K562 (cell line): ENCODE data around the gene P4HB. TPM values are rescaled to one million over a fixed set of nuclear protein-coding genes. Genes with fewer than 3 reads are reported as not detected.
A peak's percentile ranks its signal among the peaks of the same experiment; 100 is the strongest.

ENCODE experiments used
- BCL6 ChIP-seq: fragments of 250-450 bp; sonication (Bioruptor Pico); IDR thresholded peaks from 2 replicates; pipeline ENCODE4 v1.4.0; 2020
- HNRNPK ChIP-seq: fragments of 200-400 bp; formaldehyde crosslinking; IDR thresholded peaks from one replicate; pipeline ENCODE4 v1.6.1; 2018; ENCODE audit warnings: mild to moderate bottlenecking, low read depth, low read length; ENCODE audit not compliant: poor library complexity, severe bottlenecking
- HNRNPUL1 ChIP-seq: fragments of 200-400 bp; formaldehyde crosslinking; IDR thresholded peaks from 2 replicates; pipeline ENCODE4 v1.6.1; 2017; ENCODE audit warnings: low read length
- MAZ ChIP-seq, 2 experiments: fragments of 450-650 bp in 1 of 2; sonication (generic) in 1 of 2; formaldehyde crosslinking; IDR thresholded peaks in 1 of 2; conservative IDR thresholded peaks in 1 of 2; 2 replicates each; pipeline versions ENCODE4 v1.4.0 to v1.5.0; 2020; ENCODE audit warnings: mild to moderate bottlenecking in 1 of 2, missing genetic modification reagents in 1 of 2
- MEF2D ChIP-seq: conservative IDR thresholded peaks from 2 replicates; pipeline ENCODE4 v1.6.1; 2016; ENCODE audit warnings: low read depth, missing genetic modification characterization, missing compliant biosample characterization
- NR3C1 ChIP-seq: sonication (generic); formaldehyde crosslinking; IDR thresholded peaks from 2 replicates; pipeline ENCODE4 v1.8.1; 2022; ENCODE audit warnings: missing genetic modification reagents
- RBM25 ChIP-seq: fragments of 200-400 bp; formaldehyde crosslinking; IDR thresholded peaks from 2 replicates; pipeline ENCODE4 v1.6.1; 2018; ENCODE audit warnings: low read length, low read depth, moderate library complexity; ENCODE audit not compliant: severe bottlenecking
- SLC30A9 ChIP-seq: fragments of 250-450 bp; sonication (Bioruptor Pico); IDR thresholded peaks from 2 replicates; pipeline ENCODE4 v1.8.0; 2022; ENCODE audit warnings: mild to moderate bottlenecking, moderate library complexity
- SMARCE1 ChIP-seq: fragments of 450-650 bp; IDR thresholded peaks from 2 replicates; pipeline ENCODE4 v1.7.1; 2016; ENCODE audit warnings: mild to moderate bottlenecking
- TFAM ChIP-seq: fragments of 250-450 bp; sonication (Bioruptor Pico); conservative IDR thresholded peaks from 2 replicates; pipeline ENCODE4 v1.5.0; 2021; ENCODE audit warnings: mild to moderate bottlenecking, moderate library complexity
- polyA plus RNA-seq, 8 experiments: library from polyadenylated mRNA; depleted of rRNA in 4 of 8; stranded (reverse) in 5 of 8; unstranded in 3 of 8; fragments of >200 nt; fragmentation: Nextera tagmentation in 2 of 8; fragmentation: Illumina TruSeq in 1 of 8; extraction: Ambion mirVana in 2 of 8; extraction: Trizol in 1 of 8; gene quantifications; 2 replicates each; pipeline versions ENCODE4 v1.2.1 to v1.2.3, GENCODE V29; 2011 to 2014; ENCODE audit warnings: inconsistent platforms in 1 of 8, missing spikeins in 1 of 8
- total RNA-seq, 7 experiments: library from RNA; depleted of rRNA in 6 of 7; stranded (reverse); fragments of >200 nt in 6 of 7; fragmentation: Illumina TruSeq in 2 of 7; extraction: Trizol in 2 of 7; gene quantifications; 2 replicates each; pipeline versions ENCODE4 v1.2.1 to v1.2.3, GENCODE V29; 2011 to 2021; ENCODE audit warnings: low replicate concordance in 1 of 7
- TF ChIP-seq, protein P1 (sequence below): sonication (generic); formaldehyde crosslinking; IDR thresholded peaks from 2 replicates; pipeline ENCODE4 v1.8.0; 2023; ENCODE audit warnings: missing genetic modification reagents, mild to moderate bottlenecking, borderline replicate concordance
- TF ChIP-seq, protein P2 (sequence below), 3 experiments: IDR thresholded peaks in 2 of 3; conservative IDR thresholded peaks in 1 of 3; 2 replicates each; pipeline ENCODE4 v1.5.1; 2011 to 2012; ENCODE audit warnings: low read length in 3 of 3, mild to moderate bottlenecking in 3 of 3, control low read depth in 2 of 3, improper control_type of control experiment in 1 of 3, inconsistent platforms in 1 of 3, low read depth in 1 of 3, mixed read lengths in 1 of 3, moderate library complexity in 1 of 3; ENCODE audit not compliant: insufficient read depth in 2 of 3
- TF ChIP-seq, protein P3 (sequence below), 2 experiments: fragments of 450-650 bp in 1 of 2; IDR thresholded peaks; 2 replicates each; pipeline ENCODE4 v1.6.1; 2011 to 2017; ENCODE audit warnings: low read depth in 2 of 2, antibody characterized with exemption in 1 of 2, borderline replicate concordance in 1 of 2, low read length in 1 of 2, mild to moderate bottlenecking in 1 of 2, mixed read lengths in 1 of 2; ENCODE audit not compliant: control insufficient read depth in 1 of 2
- TF ChIP-seq, protein P4 (sequence below): fragments of 450-650 bp; formaldehyde crosslinking; IDR thresholded peaks from 2 replicates; pipeline ENCODE4 v1.4.0; 2020; ENCODE audit warnings: mild to moderate bottlenecking, moderate library complexity

P4HB gene
- total and polyA plus RNA-seq, 9 of the 15 experiments (the other 6 are each of a cell fraction or from before 2014, with no cell fraction given) = 4.4 to 645 (median 325) TPM

DNA sequence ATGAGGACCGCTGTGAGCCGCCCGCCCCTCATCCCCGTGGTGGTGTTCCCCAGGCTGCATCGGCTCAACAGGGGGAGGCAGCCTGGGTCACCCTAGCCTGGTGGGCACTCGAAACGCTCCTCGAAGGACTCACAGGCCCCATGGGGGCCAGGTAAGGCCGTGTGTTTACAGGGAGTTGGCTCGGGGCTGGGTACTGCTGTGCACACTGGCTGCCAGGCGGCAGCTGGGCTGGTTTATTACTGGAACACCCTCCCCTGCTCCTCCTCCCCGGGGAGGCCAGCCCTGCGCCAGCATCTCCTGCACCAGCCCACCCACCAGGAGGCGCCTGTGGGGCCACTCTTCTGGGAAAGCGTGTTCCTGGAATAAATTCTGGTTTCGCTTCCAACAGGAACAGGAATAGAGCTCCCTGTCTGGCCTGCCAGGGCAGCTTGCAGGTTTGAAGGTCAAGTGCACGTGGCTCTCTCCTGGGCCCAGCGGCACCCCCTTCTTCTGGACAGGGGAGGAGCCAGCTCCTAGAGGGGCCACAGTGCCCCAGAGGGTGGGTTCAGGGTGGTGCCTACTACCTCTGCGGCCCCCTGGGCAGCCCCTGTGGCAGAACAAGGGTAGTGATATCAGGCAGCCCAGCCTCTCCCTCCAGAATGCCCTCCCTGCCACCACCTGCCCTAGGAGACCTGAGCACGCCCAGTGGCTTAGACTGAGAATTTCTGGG is 38.6 kb downstream of the P4HB start (continued):
- TF ChIP-seq, protein P1, sequence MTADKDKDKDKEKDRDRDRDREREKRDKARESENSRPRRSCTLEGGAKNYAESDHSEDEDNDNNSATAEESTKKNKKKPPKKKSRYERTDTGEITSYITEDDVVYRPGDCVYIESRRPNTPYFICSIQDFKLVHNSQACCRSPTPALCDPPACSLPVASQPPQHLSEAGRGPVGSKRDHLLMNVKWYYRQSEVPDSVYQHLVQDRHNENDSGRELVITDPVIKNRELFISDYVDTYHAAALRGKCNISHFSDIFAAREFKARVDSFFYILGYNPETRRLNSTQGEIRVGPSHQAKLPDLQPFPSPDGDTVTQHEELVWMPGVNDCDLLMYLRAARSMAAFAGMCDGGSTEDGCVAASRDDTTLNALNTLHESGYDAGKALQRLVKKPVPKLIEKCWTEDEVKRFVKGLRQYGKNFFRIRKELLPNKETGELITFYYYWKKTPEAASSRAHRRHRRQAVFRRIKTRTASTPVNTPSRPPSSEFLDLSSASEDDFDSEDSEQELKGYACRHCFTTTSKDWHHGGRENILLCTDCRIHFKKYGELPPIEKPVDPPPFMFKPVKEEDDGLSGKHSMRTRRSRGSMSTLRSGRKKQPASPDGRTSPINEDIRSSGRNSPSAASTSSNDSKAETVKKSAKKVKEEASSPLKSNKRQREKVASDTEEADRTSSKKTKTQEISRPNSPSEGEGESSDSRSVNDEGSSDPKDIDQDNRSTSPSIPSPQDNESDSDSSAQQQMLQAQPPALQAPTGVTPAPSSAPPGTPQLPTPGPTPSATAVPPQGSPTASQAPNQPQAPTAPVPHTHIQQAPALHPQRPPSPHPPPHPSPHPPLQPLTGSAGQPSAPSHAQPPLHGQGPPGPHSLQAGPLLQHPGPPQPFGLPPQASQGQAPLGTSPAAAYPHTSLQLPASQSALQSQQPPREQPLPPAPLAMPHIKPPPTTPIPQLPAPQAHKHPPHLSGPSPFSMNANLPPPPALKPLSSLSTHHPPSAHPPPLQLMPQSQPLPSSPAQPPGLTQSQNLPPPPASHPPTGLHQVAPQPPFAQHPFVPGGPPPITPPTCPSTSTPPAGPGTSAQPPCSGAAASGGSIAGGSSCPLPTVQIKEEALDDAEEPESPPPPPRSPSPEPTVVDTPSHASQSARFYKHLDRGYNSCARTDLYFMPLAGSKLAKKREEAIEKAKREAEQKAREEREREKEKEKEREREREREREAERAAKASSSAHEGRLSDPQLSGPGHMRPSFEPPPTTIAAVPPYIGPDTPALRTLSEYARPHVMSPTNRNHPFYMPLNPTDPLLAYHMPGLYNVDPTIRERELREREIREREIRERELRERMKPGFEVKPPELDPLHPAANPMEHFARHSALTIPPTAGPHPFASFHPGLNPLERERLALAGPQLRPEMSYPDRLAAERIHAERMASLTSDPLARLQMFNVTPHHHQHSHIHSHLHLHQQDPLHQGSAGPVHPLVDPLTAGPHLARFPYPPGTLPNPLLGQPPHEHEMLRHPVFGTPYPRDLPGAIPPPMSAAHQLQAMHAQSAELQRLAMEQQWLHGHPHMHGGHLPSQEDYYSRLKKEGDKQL (CRISPR knock-in tag) = no peak
- no peak for TF ChIP-seq BCL6 (CRISPR knock-in tag)
- TF ChIP-seq NR3C1 (CRISPR knock-in tag) = no peak
- TF ChIP-seq MAZ (CRISPR knock-in tag; conservative IDR thresholded peaks at IDR 0.05 in 1 of 2, IDR thresholded peaks at IDR 0.05 in 1 of 2) = peak; percentile 77 to 97
- TF ChIP-seq MEF2D (tag) = 0 out of 2 replicates have a peak, but pooled peaks have one; percentile 48
- TF ChIP-seq, protein P2, sequence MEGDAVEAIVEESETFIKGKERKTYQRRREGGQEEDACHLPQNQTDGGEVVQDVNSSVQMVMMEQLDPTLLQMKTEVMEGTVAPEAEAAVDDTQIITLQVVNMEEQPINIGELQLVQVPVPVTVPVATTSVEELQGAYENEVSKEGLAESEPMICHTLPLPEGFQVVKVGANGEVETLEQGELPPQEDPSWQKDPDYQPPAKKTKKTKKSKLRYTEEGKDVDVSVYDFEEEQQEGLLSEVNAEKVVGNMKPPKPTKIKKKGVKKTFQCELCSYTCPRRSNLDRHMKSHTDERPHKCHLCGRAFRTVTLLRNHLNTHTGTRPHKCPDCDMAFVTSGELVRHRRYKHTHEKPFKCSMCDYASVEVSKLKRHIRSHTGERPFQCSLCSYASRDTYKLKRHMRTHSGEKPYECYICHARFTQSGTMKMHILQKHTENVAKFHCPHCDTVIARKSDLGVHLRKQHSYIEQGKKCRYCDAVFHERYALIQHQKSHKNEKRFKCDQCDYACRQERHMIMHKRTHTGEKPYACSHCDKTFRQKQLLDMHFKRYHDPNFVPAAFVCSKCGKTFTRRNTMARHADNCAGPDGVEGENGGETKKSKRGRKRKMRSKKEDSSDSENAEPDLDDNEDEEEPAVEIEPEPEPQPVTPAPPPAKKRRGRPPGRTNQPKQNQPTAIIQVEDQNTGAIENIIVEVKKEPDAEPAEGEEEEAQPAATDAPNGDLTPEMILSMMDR (IDR thresholded peaks at IDR 0.05 in 2 of 3, conservative IDR thresholded peaks at IDR 0.05 in 1 of 3; ENCODE audit: insufficient read depth in 2 of 3, low read depth in 1 of 3, low read length in 3 of 3) = peak; percentile 84 to 92 (median 88)
- no peak for TF ChIP-seq RBM25
- TF ChIP-seq TFAM (CRISPR knock-in tag) = no peak
- no peak for TF ChIP-seq HNRNPK
- TF ChIP-seq HNRNPUL1 = no peak
- TF ChIP-seq SMARCE1 = peak; percentile 33; the same call in 1 of the 2 replicates
- TF ChIP-seq, protein P3, sequence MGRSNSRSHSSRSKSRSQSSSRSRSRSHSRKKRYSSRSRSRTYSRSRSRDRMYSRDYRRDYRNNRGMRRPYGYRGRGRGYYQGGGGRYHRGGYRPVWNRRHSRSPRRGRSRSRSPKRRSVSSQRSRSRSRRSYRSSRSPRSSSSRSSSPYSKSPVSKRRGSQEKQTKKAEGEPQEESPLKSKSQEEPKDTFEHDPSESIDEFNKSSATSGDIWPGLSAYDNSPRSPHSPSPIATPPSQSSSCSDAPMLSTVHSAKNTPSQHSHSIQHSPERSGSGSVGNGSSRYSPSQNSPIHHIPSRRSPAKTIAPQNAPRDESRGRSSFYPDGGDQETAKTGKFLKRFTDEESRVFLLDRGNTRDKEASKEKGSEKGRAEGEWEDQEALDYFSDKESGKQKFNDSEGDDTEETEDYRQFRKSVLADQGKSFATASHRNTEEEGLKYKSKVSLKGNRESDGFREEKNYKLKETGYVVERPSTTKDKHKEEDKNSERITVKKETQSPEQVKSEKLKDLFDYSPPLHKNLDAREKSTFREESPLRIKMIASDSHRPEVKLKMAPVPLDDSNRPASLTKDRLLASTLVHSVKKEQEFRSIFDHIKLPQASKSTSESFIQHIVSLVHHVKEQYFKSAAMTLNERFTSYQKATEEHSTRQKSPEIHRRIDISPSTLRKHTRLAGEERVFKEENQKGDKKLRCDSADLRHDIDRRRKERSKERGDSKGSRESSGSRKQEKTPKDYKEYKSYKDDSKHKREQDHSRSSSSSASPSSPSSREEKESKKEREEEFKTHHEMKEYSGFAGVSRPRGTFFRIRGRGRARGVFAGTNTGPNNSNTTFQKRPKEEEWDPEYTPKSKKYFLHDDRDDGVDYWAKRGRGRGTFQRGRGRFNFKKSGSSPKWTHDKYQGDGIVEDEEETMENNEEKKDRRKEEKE (IDR thresholded peaks at IDR 0.05; ENCODE audit: borderline replicate concordance in 1 of 2, control insufficient read depth in 1 of 2, low read depth in 2 of 2, low read length in 1 of 2) = no peak
- TF ChIP-seq, protein P4, sequence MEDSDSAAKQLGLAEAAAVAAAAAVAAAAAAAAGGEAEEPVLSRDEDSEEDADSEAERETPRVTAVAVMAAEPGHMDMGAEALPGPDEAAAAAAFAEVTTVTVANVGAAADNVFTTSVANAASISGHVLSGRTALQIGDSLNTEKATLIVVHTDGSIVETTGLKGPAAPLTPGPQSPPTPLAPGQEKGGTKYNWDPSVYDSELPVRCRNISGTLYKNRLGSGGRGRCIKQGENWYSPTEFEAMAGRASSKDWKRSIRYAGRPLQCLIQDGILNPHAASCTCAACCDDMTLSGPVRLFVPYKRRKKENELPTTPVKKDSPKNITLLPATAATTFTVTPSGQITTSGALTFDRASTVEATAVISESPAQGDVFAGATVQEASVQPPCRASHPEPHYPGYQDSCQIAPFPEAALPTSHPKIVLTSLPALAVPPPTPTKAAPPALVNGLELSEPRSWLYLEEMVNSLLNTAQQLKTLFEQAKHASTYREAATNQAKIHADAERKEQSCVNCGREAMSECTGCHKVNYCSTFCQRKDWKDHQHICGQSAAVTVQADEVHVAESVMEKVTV (CRISPR knock-in tag) = no peak
- no peak for TF ChIP-seq SLC30A9 (CRISPR knock-in tag)
